ENCODE results near the gene CCDC177.

CCDC177 gene

GRCh38 chr14:69543341-69544115 lies 31.1 kb downstream of the CCDC177 start:
- WGBS: 43% methylated on average over 12 of the region's 12 CpGs
- Histone ChIP-seq H2BK12ac (ENCODE audit: low read length in 2 of 2) (no peak overlapping the region), H3K4me1 (ENCODE audit: control insufficient read depth, insufficient read depth, low read depth, low read length) (peaks cover 6% of the 10 kb centered on the region)

GRCh38 chr14:69542311-69542710 lies 32.4 kb downstream of the CCDC177 start:
- Histone ChIP-seq H3K36me3 (ENCODE audit: control insufficient read depth in 1 of 2, insufficient read depth in 2 of 2, low read depth in 1 of 2, low read length in 2 of 2) (no peaks in the 10 kb centered on the region), H2AFZ (ENCODE audit: low read depth, low read length) (no peak overlapping the region), H3K4me1 (ENCODE audit: control insufficient read depth, insufficient read depth, low read depth, low read length) (no peaks in the 10 kb centered on the region), H4K91ac (ENCODE audit: low read length) (no peak overlapping the region), H3K18ac (ENCODE audit: low read depth in 1 of 2, low read length in 2 of 2) (no peak overlapping the region), H2BK15ac (ENCODE audit: low read depth, poor library complexity, severe bottlenecking) (no peak overlapping the region), H3K4ac (ENCODE audit: low read depth in 1 of 2, low read length in 2 of 2) (no peak overlapping the region), H2BK12ac (ENCODE audit: low read length in 2 of 2) (no peak overlapping the region), H3K27ac (ENCODE audit: low read length, poor library complexity, severe bottlenecking) (no peak overlapping the region), H3K23ac (ENCODE audit: low read length in 2 of 2) (no peak overlapping the region), H3K79me1 (replicated peaks; ENCODE audit: low read length, poor library complexity, severe bottlenecking) (no peaks in the 10 kb centered on the region), H2BK5ac (ENCODE audit: low read depth, low read length, poor library complexity, severe bottlenecking) (no peak overlapping the region), H2AK5ac (ENCODE audit: low read length, severe bottlenecking) (no peak overlapping the region), H3K14ac (ENCODE audit: low read length in 2 of 2) (no peak overlapping the region), H3K4me2 (ENCODE audit: low read length, poor library complexity, severe bottlenecking) (no peak overlapping the region), H3K4me3 (ENCODE audit: insufficient read depth in 1 of 2, low read depth in 1 of 2, low read length in 2 of 2) (no peak overlapping the region), H2BK120ac (ENCODE audit: low read depth, low read length) (no peak overlapping the region), H4K8ac (ENCODE audit: low read length) (no peak overlapping the region), H3K9ac (ENCODE audit: low read length) (no peak overlapping the region), H3K9me3 (ENCODE audit: control insufficient read depth, low read length) (peaks cover 5% of the 10 kb centered on the region), H3K27me3 (ENCODE audit: control insufficient read depth in 1 of 2, insufficient read depth in 1 of 2, low read length in 2 of 2) (peaks cover 8 to 33% of the 10 kb centered on the region in 2 experiments)
- DNase-seq: no peak
- 89% methylated on average over 2 of the region's 2 CpGs for WGBS

More at GRCh38 chr14:69543341-69544115, 31.1 kb downstream of the CCDC177 start:
- Histone ChIP-seq H3K4me3 (ENCODE audit: insufficient read depth in 1 of 2, low read depth in 1 of 2, low read length in 2 of 2) (no peak overlapping the region), H3K36me3 (ENCODE audit: control insufficient read depth in 1 of 2, insufficient read depth in 2 of 2, low read depth in 1 of 2, low read length in 2 of 2) (no peaks in the 10 kb centered on the region), H3K79me1 (replicated peaks; ENCODE audit: low read length, poor library complexity, severe bottlenecking) (no peaks in the 10 kb centered on the region), H3K9ac (ENCODE audit: low read length) (peak overlapping the region; percentile 6), H2BK5ac (ENCODE audit: low read depth, low read length, poor library complexity, severe bottlenecking) (no peak overlapping the region), H2AK5ac (ENCODE audit: low read length, severe bottlenecking) (no peak overlapping the region), H4K8ac (ENCODE audit: low read length) (no peak overlapping the region), H3K14ac (ENCODE audit: low read length in 2 of 2) (no peak overlapping the region), H3K18ac (ENCODE audit: low read depth in 1 of 2, low read length in 2 of 2) (no peak overlapping the region), H3K4me2 (ENCODE audit: low read length, poor library complexity, severe bottlenecking) (no peak overlapping the region), H3K4ac (ENCODE audit: low read depth in 1 of 2, low read length in 2 of 2) (no peak overlapping the region), H3K23ac (ENCODE audit: low read length in 2 of 2) (no peak overlapping the region), H3K27ac (ENCODE audit: low read length, poor library complexity, severe bottlenecking) (no peak overlapping the region), H3K27me3 (ENCODE audit: control insufficient read depth in 1 of 2, insufficient read depth in 1 of 2, low read length in 2 of 2) (peaks cover 17 to 39% of the 10 kb centered on the region in 2 experiments), H3K9me3 (ENCODE audit: control insufficient read depth, low read length) (peaks cover 5% of the 10 kb centered on the region), H2AFZ (ENCODE audit: low read depth, low read length) (no peak overlapping the region), H2BK15ac (ENCODE audit: low read depth, poor library complexity, severe bottlenecking) (no peak overlapping the region), H2BK120ac (ENCODE audit: low read depth, low read length) (no peak overlapping the region), H4K91ac (ENCODE audit: low read length) (no peak overlapping the region)
- DNase-seq: peak; percentile 77

- Histone ChIP-seq H3K4me3 (ENCODE audit: insufficient read depth in 1 of 2, low read depth in 1 of 2, low read length in 2 of 2) (no peak overlapping the region), H3K4ac (ENCODE audit: low read depth in 1 of 2, low read length in 2 of 2) (no peak overlapping the region), H3K14ac (ENCODE audit: low read length in 2 of 2) (no peak overlapping the region), H3K23ac (ENCODE audit: low read length in 2 of 2) (no peak overlapping the region), H2BK15ac (ENCODE audit: low read depth, poor library complexity, severe bottlenecking) (no peak overlapping the region), H2BK120ac (ENCODE audit: low read depth, low read length) (no peak overlapping the region), H2BK12ac (ENCODE audit: low read length in 2 of 2) (no peak overlapping the region), H3K18ac (ENCODE audit: low read depth in 1 of 2, low read length in 2 of 2) (no peak overlapping the region), H3K9me3 (ENCODE audit: control insufficient read depth, low read length) (peaks cover 5% of the 10 kb centered on the region), H2BK5ac (ENCODE audit: low read depth, low read length, poor library complexity, severe bottlenecking) (no peak overlapping the region), H3K4me2 (ENCODE audit: low read length, poor library complexity, severe bottlenecking) (no peak overlapping the region), H2AK5ac (ENCODE audit: low read length, severe bottlenecking) (no peak overlapping the region), H3K79me1 (replicated peaks; ENCODE audit: low read length, poor library complexity, severe bottlenecking) (no peaks in the 10 kb centered on the region), H4K91ac (ENCODE audit: low read length) (no peak overlapping the region), H3K27ac (ENCODE audit: low read length, poor library complexity, severe bottlenecking) (no peak overlapping the region), H3K36me3 (ENCODE audit: control insufficient read depth in 1 of 2, insufficient read depth in 2 of 2, low read depth in 1 of 2, low read length in 2 of 2) (no peaks in the 10 kb centered on the region), H3K9ac (ENCODE audit: low read length) (peak overlapping the region; percentile 35), H3K4me1 (ENCODE audit: control insufficient read depth, insufficient read depth, low read depth, low read length) (no peaks in the 10 kb centered on the region), H4K8ac (ENCODE audit: low read length) (no peak overlapping the region), H2AFZ (ENCODE audit: low read depth, low read length) (no peak overlapping the region), H3K27me3 (ENCODE audit: control insufficient read depth in 1 of 2, insufficient read depth in 1 of 2, low read length in 2 of 2) (peaks cover 0 to 36% of the 10 kb centered on the region in 2 experiments)
- no peak for DNase-seq
- 89% methylated on average over 4 of the region's 5 CpGs for WGBS
These were observed 33.9 kb downstream of the CCDC177 start for GRCh38 chr14:69540654-69541335.

GRCh38 chr14:69539631-69540410 lies 34.9 kb downstream of the CCDC177 start:
- H3K9ac ChIP-seq (ENCODE audit: low read length): peak overlapping the region; percentile 35
- H3K4me2 ChIP-seq (ENCODE audit: low read length, poor library complexity, severe bottlenecking): no peak overlapping the region
- no peak overlapping the region for H2BK12ac ChIP-seq (ENCODE audit: low read length in 2 of 2)
- H2BK5ac ChIP-seq (ENCODE audit: low read depth, low read length, poor library complexity, severe bottlenecking): no peak overlapping the region
- no peaks in the 10 kb centered on the region for H3K36me3 ChIP-seq (ENCODE audit: control insufficient read depth in 1 of 2, insufficient read depth in 2 of 2, low read depth in 1 of 2, low read length in 2 of 2)
- no peak overlapping the region for H3K14ac ChIP-seq (ENCODE audit: low read length in 2 of 2)
- H4K91ac ChIP-seq (ENCODE audit: low read length): no peak overlapping the region
- peak; percentile 46 for DNase-seq
- H3K79me1 ChIP-seq (replicated peaks; ENCODE audit: low read length, poor library complexity, severe bottlenecking): no peaks in the 10 kb centered on the region
- H3K18ac ChIP-seq (ENCODE audit: low read depth in 1 of 2, low read length in 2 of 2): no peak overlapping the region
- H3K4me1 ChIP-seq (ENCODE audit: control insufficient read depth, insufficient read depth, low read depth, low read length): no peaks in the 10 kb centered on the region
- H4K8ac ChIP-seq (ENCODE audit: low read length): no peak overlapping the region
- no peak overlapping the region for H2AK5ac ChIP-seq (ENCODE audit: low read length, severe bottlenecking)
- no peak overlapping the region for H2BK15ac ChIP-seq (ENCODE audit: low read depth, poor library complexity, severe bottlenecking)
- H3K9me3 ChIP-seq (ENCODE audit: control insufficient read depth, low read length): peaks cover 5% of the 10 kb centered on the region
- no peak overlapping the region for H3K23ac ChIP-seq (ENCODE audit: low read length in 2 of 2)
- H3K27ac ChIP-seq (ENCODE audit: low read length, poor library complexity, severe bottlenecking): no peak overlapping the region
- H3K4me3 ChIP-seq (ENCODE audit: insufficient read depth in 1 of 2, low read depth in 1 of 2, low read length in 2 of 2): no peak overlapping the region
- H2AFZ ChIP-seq (ENCODE audit: low read depth, low read length): no peak overlapping the region
- H3K4ac ChIP-seq (ENCODE audit: low read depth in 1 of 2, low read length in 2 of 2): no peak overlapping the region
- 83% methylated on average over 6 of the region's 6 CpGs for WGBS
- no peak overlapping the region for H2BK120ac ChIP-seq (ENCODE audit: low read depth, low read length)
- peaks cover 0 to 36% of the 10 kb centered on the region in 2 experiments for H3K27me3 ChIP-seq (ENCODE audit: control insufficient read depth in 1 of 2, insufficient read depth in 1 of 2, low read length in 2 of 2)
